SK-N-SH (cell line): ENCODE results near the gene WDR77. TPM values are rescaled to one million over a fixed set of nuclear protein-coding genes. Genes with fewer than 3 reads are reported as not detected.

Experiments
- CTCF ChIA-PET: fragments of 300-600, 350-600 bp; formaldehyde crosslinking; extraction: SDS; loops from one replicate; lab custom pipeline; 2021; lab: Yijun Ruan, JAX
- POLR2A ChIA-PET: fragments of 350-600 bp; sonication (Branson Sonifier 250); formaldehyde crosslinking; extraction: SDS; loops from one replicate; lab custom pipeline; 2020; ENCODE audit warnings: antibody characterized with exemption, inconsistent platforms; lab: Yijun Ruan, JAX
- DNase-seq: peaks from one replicate; pipeline ENCODE4 v3.0.0; 2012
- H2AFZ ChIP-seq: fragments of 200-600 bp; sonication (generic); 2 replicates; pipeline ENCODE4 v1.8.1; 2016; ENCODE audit warnings: antibody characterized with exemption, mild to moderate bottlenecking, low read depth
- H3F3A ChIP-seq: fragments of 200-600 bp; sonication (generic); replicated peaks from 2 replicates; pipeline ENCODE3; 2016; ENCODE audit warnings: antibody characterized with exemption, mild to moderate bottlenecking; ENCODE audit not compliant: insufficient read depth
- H3K27ac ChIP-seq, 2 experiments: fragments of 200-500 bp in 1 of 2; fragments of 200-600 bp in 1 of 2; sonication (Bioruptor generic) in 1 of 2; sonication (generic), shearing (Covaris generic) in 1 of 2; 2 replicates each; pipeline versions ENCODE4 v1.5.1 to v1.6.1; 2014 to 2016; ENCODE audit warnings: low read depth in 2 of 2, inconsistent platforms in 1 of 2, low read length in 1 of 2, mild to moderate bottlenecking in 1 of 2, mixed read lengths in 1 of 2
- H3K27me3 ChIP-seq: fragments of 200-600 bp; sonication (generic), shearing (Covaris generic); 2 replicates; pipeline ENCODE4 v1.6.1; 2016; ENCODE audit warnings: mixed run types; ENCODE audit not compliant: insufficient read depth
- H3K36me3 ChIP-seq, 2 experiments: fragments of 200-500 bp in 1 of 2; fragments of 200-600 bp in 1 of 2; sonication (Bioruptor generic) in 1 of 2; sonication (generic) in 1 of 2; replicated peaks in 1 of 2; 2 replicates each; pipeline versions ENCODE3 to v1.5.1; 2014 to 2016; ENCODE audit warnings: low read length in 1 of 2, mild to moderate bottlenecking in 1 of 2; ENCODE audit not compliant: insufficient read depth in 2 of 2, control insufficient read depth in 1 of 2
- H3K4me1 ChIP-seq, 2 experiments: fragments of 200-500 bp in 1 of 2; fragments of 200-600 bp in 1 of 2; sonication (Bioruptor generic) in 1 of 2; sonication (generic), shearing (Covaris generic) in 1 of 2; 2 replicates each; pipeline versions ENCODE4 v1.5.1 to v1.6.1; 2014 to 2016; ENCODE audit warnings: low read depth in 1 of 2, low read length in 1 of 2, mixed run types in 1 of 2; ENCODE audit not compliant: insufficient read depth in 2 of 2, control insufficient read depth in 1 of 2
- H3K4me2 ChIP-seq: fragments of 200-600 bp; sonication (generic), shearing (Covaris generic); 2 replicates; pipeline ENCODE4 v1.6.1; 2017; ENCODE audit warnings: mixed run types
- H3K4me3 ChIP-seq, 2 experiments: fragments of 200-500 bp in 1 of 2; fragments of 200-600 bp in 1 of 2; sonication (Bioruptor generic) in 1 of 2; sonication (generic), shearing (Covaris generic) in 1 of 2; 2 replicates each; pipeline versions ENCODE4 v1.5.1 to v1.8.1; 2014 to 2016; ENCODE audit warnings: low read depth in 2 of 2, inconsistent platforms in 1 of 2, low read length in 1 of 2, mild to moderate bottlenecking in 1 of 2, mixed read lengths in 1 of 2, moderate library complexity in 1 of 2
- H3K79me2 ChIP-seq: fragments of 200-600 bp; sonication (generic); 2 replicates; pipeline ENCODE4 v1.8.1; 2017; ENCODE audit warnings: mild to moderate bottlenecking; ENCODE audit not compliant: insufficient read depth
- H3K9ac ChIP-seq: fragments of 200-600 bp; sonication (generic); 2 replicates; pipeline ENCODE4 v1.6.1; 2017; ENCODE audit warnings: mixed run types
- H3K9me2 ChIP-seq: fragments of 200-600 bp; sonication (generic); 2 replicates; pipeline ENCODE4 v1.6.1; 2017; ENCODE audit warnings: mixed run types
- H3K9me3 ChIP-seq: fragments of 200-600 bp; sonication (generic); 2 replicates; pipeline ENCODE4 v1.6.1; 2017; ENCODE audit warnings: mixed run types, mild to moderate bottlenecking, moderate library complexity
- H4K20me1 ChIP-seq: fragments of 200-600 bp; sonication (generic); 2 replicates; pipeline ENCODE4 v1.6.1; 2017; ENCODE audit warnings: mild to moderate bottlenecking, mixed run types; ENCODE audit not compliant: insufficient read depth
- CHD2 ChIP-seq: fragments of 150-350 bp; IDR thresholded peaks from 2 replicates; pipeline ENCODE4 v1.6.1; 2018; ENCODE audit warnings: low read length; ENCODE audit not compliant: partially characterized antibody
- ELF1 ChIP-seq: IDR thresholded peaks from 2 replicates; pipeline ENCODE4 v1.4.0; 2012
- FOSL2 ChIP-seq: IDR thresholded peaks from 2 replicates; pipeline ENCODE4 v1.4.0; 2012; ENCODE audit warnings: low read depth, mild to moderate bottlenecking, moderate library complexity, borderline replicate concordance
- FOXJ3 ChIP-seq: sonication (generic); formaldehyde crosslinking; IDR thresholded peaks from 2 replicates; pipeline ENCODE4 v1.5.1; 2020; ENCODE audit warnings: mild to moderate bottlenecking, missing genetic modification reagents
- FOXM1 ChIP-seq: IDR thresholded peaks from 2 replicates; pipeline ENCODE4 v1.4.0; 2012; ENCODE audit warnings: low read depth, mild to moderate bottlenecking
- GABPA ChIP-seq: IDR thresholded peaks from 2 replicates; pipeline ENCODE4 v1.4.0; 2012; ENCODE audit warnings: low read depth, mild to moderate bottlenecking
- IRF3 ChIP-seq: fragments of 150-350 bp; IDR thresholded peaks from 2 replicates; pipeline ENCODE4 v1.6.1; 2016; ENCODE audit warnings: mild to moderate bottlenecking, low read depth, low read length
- MAX ChIP-seq: IDR thresholded peaks from 2 replicates; pipeline ENCODE4 v1.4.0; 2012; ENCODE audit warnings: low read depth
- MXI1 ChIP-seq: IDR thresholded peaks from 2 replicates; pipeline ENCODE4 v1.6.1; 2012; ENCODE audit warnings: mild to moderate bottlenecking, low read depth, low read length, improper control_type of control experiment
- NRF1 ChIP-seq: IDR thresholded peaks from 2 replicates; pipeline ENCODE4 v1.6.1; 2012; ENCODE audit warnings: low read depth, mild to moderate bottlenecking, low read length
- RAD21 ChIP-seq: IDR thresholded peaks from 2 replicates; pipeline ENCODE4 v1.6.1; 2012; ENCODE audit warnings: mild to moderate bottlenecking, low read length
- RCOR1 ChIP-seq: fragments of 150-350 bp; IDR thresholded peaks from 2 replicates; pipeline ENCODE4 v1.6.1; 2017; ENCODE audit warnings: antibody characterized with exemption, low read length
- RFX5 ChIP-seq: IDR thresholded peaks from 2 replicates; pipeline ENCODE4 v1.6.1; 2012; ENCODE audit warnings: mild to moderate bottlenecking, improper control_type of control experiment, low read length
- SMC3 ChIP-seq: IDR thresholded peaks from 2 replicates; pipeline ENCODE4 v1.6.1; 2012; ENCODE audit warnings: low read depth, low read length, improper control_type of control experiment
- TAF1 ChIP-seq: IDR thresholded peaks from 2 replicates; pipeline ENCODE4 v1.6.1; 2012; ENCODE audit warnings: low read depth, mild to moderate bottlenecking, low read length, moderate library complexity, borderline replicate concordance
- TCF12 ChIP-seq: IDR thresholded peaks from 2 replicates; pipeline ENCODE4 v1.4.0; 2012
- TEAD4 ChIP-seq: IDR thresholded peaks from 2 replicates; pipeline ENCODE4 v1.4.0; 2012; ENCODE audit warnings: mild to moderate bottlenecking, borderline replicate concordance; ENCODE audit not compliant: insufficient read depth
- USF1 ChIP-seq: IDR thresholded peaks from 2 replicates; pipeline ENCODE4 v1.4.0; 2012; ENCODE audit warnings: low read depth, borderline replicate concordance
- USF2 ChIP-seq: fragments of 150-350 bp; IDR thresholded peaks from 2 replicates; pipeline ENCODE4 v1.6.1; 2017; ENCODE audit warnings: antibody characterized with exemption, low read length, low read depth, borderline replicate concordance
- WGBS: methylation state at CpG from one replicate; pipeline ENCODE4 v1.1.6; 2017; ENCODE audit warnings: low lambda C conversion rate; 5-methylcytosine and 5-hydroxymethylcytosine counted together
- polyA plus RNA-seq, 3 experiments: library from polyadenylated mRNA; depleted of rRNA; stranded (reverse); fragments of >200 nt; gene quantifications; 2 replicates each; pipeline ENCODE4 v1.2.3, GENCODE V29; 2012

WDR77 gene
- polyA plus RNA-seq, 1 of the 3 experiments (the other 2 are of a cell fraction): 97.1 TPM

GRCh38 chr1:111392460-111392945 is 56.6 kb downstream of the WDR77 start:
- H4K20me1 ChIP-seq: no peaks in the 10 kb centered on the region
- TF ChIP-seq GABPA: no peak
- TF ChIP-seq MXI1: no peak
- no peak for TF ChIP-seq FOXM1
- TF ChIP-seq NRF1: no peak
- TF ChIP-seq USF1: no peak
- TF ChIP-seq FOSL2: no peak
- TF ChIP-seq TEAD4: no peak
- TF ChIP-seq FOXJ3 (CRISPR knock-in tag): no peak
- TF ChIP-seq RFX5: no peak
- no peak for TF ChIP-seq CHD2
- no peak for TF ChIP-seq TCF12
- no peak for TF ChIP-seq SMC3
- no peak for TF ChIP-seq MAX
- TF ChIP-seq IRF3: no peak
- no peak for TF ChIP-seq USF2
- TF ChIP-seq TAF1: no peak
- no peak for TF ChIP-seq RAD21
- TF ChIP-seq ELF1: no peak
- TF ChIP-seq RCOR1: no peak
- no peak overlapping the region for H3K9ac ChIP-seq
- H2AFZ ChIP-seq: no peak overlapping the region
- no peaks in the 10 kb centered on the region for H3K36me3 ChIP-seq
- no peaks in the 10 kb centered on the region for H3K9me2 ChIP-seq
- ChIA-PET POLR2A (no interaction called here), CTCF (interaction anchor here (1.4 to 1.5 kb wide), 2 partner anchors 169 to 170 kb away, joined by 5 to 7 read pairs; no protein-coding TSS in a partner anchor)
- H3K27ac ChIP-seq: no peak overlapping the region
- no peak overlapping the region for H3K4me2 ChIP-seq
- whole genome bisulfite sequencing: 3% methylated on average over 1 of the region's 1 CpG
- DNase-seq: no peak
- no peaks in the 10 kb centered on the region for H3F3A ChIP-seq
- H3K79me2 ChIP-seq: no peaks in the 10 kb centered on the region
- H3K4me3 ChIP-seq: no peak overlapping the region
- H3K9me3 ChIP-seq: no peaks in the 10 kb centered on the region
- peaks cover 39% of the 10 kb centered on the region; the same call in 1 of the 2 replicates for H3K27me3 ChIP-seq
- no peaks in the 10 kb centered on the region for H3K4me1 ChIP-seq
